Activated CD8-positive, alpha-beta T cell treated with anti-CD3 and anti-CD28 coated beads for 36 hours (primary cell): ENCODE results near the gene ARHGAP26. TPM values are rescaled to one million over a fixed set of nuclear protein-coding genes. Genes with fewer than 3 reads are reported as not detected.

Source experiments
- ATAC-seq: fragments of 200-7000 bp; cut with Tn5 transposase; one replicate; pipeline ENCODE4 v1.10.0; 2021; ENCODE audit warnings: mild to moderate bottlenecking, moderate library complexity
- CTCF ChIA-PET: fragments of 350-600 bp; sonication (Branson Sonifier 250); formaldehyde crosslinking; loops from one replicate; lab custom pipeline; 2021; ENCODE audit warnings: antibody characterized with exemption; lab: Charles Lee
- POLR2A ChIA-PET: fragments of 350-600 bp; sonication (Branson Sonifier 250); formaldehyde crosslinking; loops from one replicate; lab custom pipeline; 2021; ENCODE audit warnings: antibody characterized with exemption; lab: Charles Lee
- DNase-seq: peaks from one replicate; pipeline ENCODE4 v3.0.0-alpha.2; 2020
- H3K27ac Mint-ChIP-seq: one replicate; pipeline ENCODE4 v1.8.0; 2021; ENCODE audit warnings: mild to moderate bottlenecking, mixed read lengths
- H3K27me3 Mint-ChIP-seq: one replicate; pipeline ENCODE4 v1.8.0; 2021; ENCODE audit warnings: mixed read lengths
- H3K36me3 Mint-ChIP-seq: one replicate; pipeline ENCODE4 v1.8.0; 2021; ENCODE audit warnings: low read depth, mixed read lengths
- H3K4me1 Mint-ChIP-seq: one replicate; pipeline ENCODE4 v1.8.0; 2021; ENCODE audit warnings: low read depth, mixed read lengths
- H3K4me3 Mint-ChIP-seq: one replicate; pipeline ENCODE4 v1.8.0; 2021; ENCODE audit warnings: mild to moderate bottlenecking, moderate library complexity, mixed read lengths
- H3K9me3 Mint-ChIP-seq: one replicate; pipeline ENCODE4 v1.8.0; 2021; ENCODE audit warnings: mixed read lengths
- CTCF ChIP-seq: fragments of 200-600 bp; IDR thresholded peaks from one replicate; pipeline ENCODE4 v1.8.0; 2022; ENCODE audit warnings: antibody characterized with exemption, mild to moderate bottlenecking
- intact Hi-C: fragments of 100-400 bp; cut with micrococcal nuclease; formaldehyde crosslinking; loops from one replicate; pipeline ENCODE4 v1.10.0; 2022
- total RNA-seq, 2 experiments: library from RNA; stranded (reverse); gene quantifications; one replicate each; pipeline ENCODE4 v1.2.3, GENCODE V29; 2021

The ARHGAP26 gene
- total RNA-seq, 2 experiments from 2014 or later = 12.7 to 18.0 TPM

- no peaks in the 10 kb centered on the region for H3K27me3 Mint-ChIP-seq
- POLR2A ChIA-PET = no interaction called here
- ATAC-seq = no peak
Measured at GRCh38 chr5:143161885-143162540, 391.8 kb downstream of the ARHGAP26 start.

GRCh38 chr5:143162810-143163209, 392.6 kb downstream of the ARHGAP26 start:
- Mint-ChIP-seq H3K36me3 (no peaks in the 10 kb centered on the region), H3K9me3 (no peaks in the 10 kb centered on the region), H3K4me3 (no peak overlapping the region), H3K27ac (no peak overlapping the region), H3K27me3 (no peaks in the 10 kb centered on the region), H3K4me1 (no peaks in the 10 kb centered on the region)
- TF ChIP-seq CTCF = no peak
- intact Hi-C loops = no loop called here
- CTCF ChIA-PET = no interaction called here
- POLR2A ChIA-PET = no interaction called here
- ATAC-seq (no peak), DNase-seq (no peak)

More at GRCh38 chr5:143161885-143162540, 391.8 kb downstream of the ARHGAP26 start:
- intact Hi-C loops = no loop called here
- Mint-ChIP-seq H3K36me3 (no peaks in the 10 kb centered on the region), H3K9me3 (no peaks in the 10 kb centered on the region), H3K4me3 (no peak overlapping the region), H3K4me1 (no peaks in the 10 kb centered on the region), H3K27ac (no peak overlapping the region)
- no peak for DNase-seq
- TF ChIP-seq CTCF = no peak
- CTCF ChIA-PET = interaction anchor here (0.7 kb wide), 1 partner anchor 198 kb away, joined by 3 read pairs; no protein-coding TSS in a partner anchor

- no peak for DNase-seq
- H3K27me3 Mint-ChIP-seq = no peaks in the 10 kb centered on the region
- H3K27ac Mint-ChIP-seq = no peak overlapping the region
- TF ChIP-seq CTCF = no peak
- no peak overlapping the region for H3K4me3 Mint-ChIP-seq
- H3K36me3 Mint-ChIP-seq = no peaks in the 10 kb centered on the region
- no peaks in the 10 kb centered on the region for H3K4me1 Mint-ChIP-seq
- ATAC-seq = no peak
- H3K9me3 Mint-ChIP-seq = no peaks in the 10 kb centered on the region
- intact Hi-C loops = no loop called here
- ChIA-PET POLR2A (interaction anchor here (1.4 kb wide), 1 partner anchor 9 kb away, joined by 3 read pairs; no protein-coding TSS in a partner anchor), CTCF (no interaction called here)
Measured at GRCh38 chr5:143164557-143164956, 394.4 kb downstream of the ARHGAP26 start.

GRCh38 chr5:143165049-143165880, 395.1 kb downstream of the ARHGAP26 start:
- intact Hi-C loops = no loop called here
- CTCF ChIA-PET = interaction anchor here (0.5 kb wide), 1 partner anchor 11 kb away, joined by 5 read pairs; no protein-coding TSS in a partner anchor

More at GRCh38 chr5:143165049-143165880, 395.1 kb downstream of the ARHGAP26 start:
- H3K36me3 Mint-ChIP-seq = no peaks in the 10 kb centered on the region
- no peak for ATAC-seq
- no peak for TF ChIP-seq CTCF
- H3K9me3 Mint-ChIP-seq = no peaks in the 10 kb centered on the region
- no peak overlapping the region for H3K4me3 Mint-ChIP-seq
- H3K27ac Mint-ChIP-seq = no peak overlapping the region
- DNase-seq = no peak
- no peaks in the 10 kb centered on the region for H3K27me3 Mint-ChIP-seq
- POLR2A ChIA-PET = interaction anchor here (1.4 kb wide), 1 partner anchor 8 kb away, joined by 3 read pairs; no protein-coding TSS in a partner anchor
- H3K4me1 Mint-ChIP-seq = no peaks in the 10 kb centered on the region
